Measurements from ENCODE around the gene EFEMP2. TPM values are rescaled to one million over a fixed set of nuclear protein-coding genes. Genes with fewer than 3 reads are reported as not detected.

The EFEMP2 gene
- 48.0 and 74.0 TPM in 2 replicates for total RNA-seq
- 156 and 161 TPM in 2 replicates for polyA plus RNA-seq
- polyA plus RNA-seq (2012): 183 and 220 TPM in 2 replicates
- polyA minus RNA-seq (ENCODE audit: low replicate concordance): 196 and 270 TPM in 2 replicates

DNA sequence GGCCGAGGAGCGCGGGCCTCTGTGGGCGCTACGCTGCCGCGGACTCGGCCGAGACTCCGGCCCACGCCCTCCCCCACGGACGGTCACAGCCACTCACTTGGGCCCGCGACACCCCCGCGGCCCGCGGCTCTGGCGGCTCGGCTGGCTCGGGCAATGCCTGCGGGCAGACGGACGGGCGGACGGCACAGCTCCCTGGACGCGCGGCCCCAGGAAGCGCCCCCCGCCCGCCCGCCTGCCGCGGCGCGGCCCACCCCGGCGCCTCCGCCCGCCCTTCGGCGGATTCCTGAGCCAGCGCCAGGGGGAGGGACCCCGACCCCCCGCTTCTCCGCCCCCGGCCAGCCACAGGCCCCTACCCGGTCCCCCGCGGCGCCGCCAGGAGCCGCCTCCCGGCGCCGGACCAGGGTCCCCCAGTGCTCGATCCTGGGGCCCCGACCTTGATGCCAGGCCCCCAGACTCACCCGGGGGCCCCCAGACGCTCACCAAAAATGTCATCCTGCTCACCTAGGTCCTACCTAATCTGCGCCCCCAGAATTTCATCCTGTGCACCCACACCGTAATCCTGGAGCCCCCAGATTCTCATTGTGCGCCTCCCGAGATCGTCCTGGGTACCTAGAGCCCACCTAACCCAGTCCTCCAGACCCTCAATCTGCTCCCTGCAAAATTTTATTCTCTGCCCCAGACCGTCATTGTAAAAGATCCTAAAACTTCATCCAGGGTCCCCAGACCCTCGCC lies at the start of gene EFEMP2:
TSS of gene EFEMP2 (minus strand) at position 215 of the 732 bp plus-strand sequence. CDS start 446 bp downstream, outside the sequence.
- TF ChIP-seq, protein P1, sequence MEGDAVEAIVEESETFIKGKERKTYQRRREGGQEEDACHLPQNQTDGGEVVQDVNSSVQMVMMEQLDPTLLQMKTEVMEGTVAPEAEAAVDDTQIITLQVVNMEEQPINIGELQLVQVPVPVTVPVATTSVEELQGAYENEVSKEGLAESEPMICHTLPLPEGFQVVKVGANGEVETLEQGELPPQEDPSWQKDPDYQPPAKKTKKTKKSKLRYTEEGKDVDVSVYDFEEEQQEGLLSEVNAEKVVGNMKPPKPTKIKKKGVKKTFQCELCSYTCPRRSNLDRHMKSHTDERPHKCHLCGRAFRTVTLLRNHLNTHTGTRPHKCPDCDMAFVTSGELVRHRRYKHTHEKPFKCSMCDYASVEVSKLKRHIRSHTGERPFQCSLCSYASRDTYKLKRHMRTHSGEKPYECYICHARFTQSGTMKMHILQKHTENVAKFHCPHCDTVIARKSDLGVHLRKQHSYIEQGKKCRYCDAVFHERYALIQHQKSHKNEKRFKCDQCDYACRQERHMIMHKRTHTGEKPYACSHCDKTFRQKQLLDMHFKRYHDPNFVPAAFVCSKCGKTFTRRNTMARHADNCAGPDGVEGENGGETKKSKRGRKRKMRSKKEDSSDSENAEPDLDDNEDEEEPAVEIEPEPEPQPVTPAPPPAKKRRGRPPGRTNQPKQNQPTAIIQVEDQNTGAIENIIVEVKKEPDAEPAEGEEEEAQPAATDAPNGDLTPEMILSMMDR (conservative IDR thresholded peaks at IDR 0.05 in 1 of 2, IDR thresholded peaks at IDR 0.05 in 1 of 2; ENCODE audit: low read depth in 1 of 2, low read length in 2 of 2): no peak
- DNase-seq (ENCODE audit: low read depth in 2 of 2): peak in 1 of 2 donors; percentile 56
- Histone ChIP-seq H3K9me3 (ENCODE audit: control insufficient read depth, insufficient read depth, low read depth, low read length) (no peaks in the 10 kb centered on the region), H3K4me1 (ENCODE audit: control insufficient read depth, extremely low read depth, insufficient read depth, low read length) (peaks cover 23% of the 10 kb centered on the region), H4K20me1 (ENCODE audit: control insufficient read depth, extremely low read depth, insufficient read depth, low read length) (no peaks in the 10 kb centered on the region), H3K36me3 (ENCODE audit: control insufficient read depth, insufficient read depth, low read length) (peaks cover 20% of the 10 kb centered on the region), H2AFZ (ENCODE audit: low read length) (peak within 1 kb of the TSS; percentile 75), H3K27me3 (ENCODE audit: control insufficient read depth, insufficient read depth, low read length) (no peaks in the 10 kb centered on the region), H3K27ac (ENCODE audit: insufficient read depth, low read length) (peak within 1 kb of the TSS; percentile 88), H3K79me2 (ENCODE audit: control insufficient read depth, insufficient read depth, low read length) (peaks cover 30% of the 10 kb centered on the region), H3K9ac (ENCODE audit: insufficient read depth, low read length) (peak within 1 kb of the TSS; percentile 82), H3K4me3 (replicated peaks in 1 of 4; ENCODE audit: control extremely low read depth in 1 of 4, insufficient read depth in 1 of 4, low read depth in 3 of 4, low read length in 4 of 4) (peak within 1 kb of the TSS; percentile 75 to 81 (median 78)), H3K4me2 (ENCODE audit: extremely low read depth, insufficient read depth, low read length) (peak within 1 kb of the TSS; percentile 96)

DNA sequence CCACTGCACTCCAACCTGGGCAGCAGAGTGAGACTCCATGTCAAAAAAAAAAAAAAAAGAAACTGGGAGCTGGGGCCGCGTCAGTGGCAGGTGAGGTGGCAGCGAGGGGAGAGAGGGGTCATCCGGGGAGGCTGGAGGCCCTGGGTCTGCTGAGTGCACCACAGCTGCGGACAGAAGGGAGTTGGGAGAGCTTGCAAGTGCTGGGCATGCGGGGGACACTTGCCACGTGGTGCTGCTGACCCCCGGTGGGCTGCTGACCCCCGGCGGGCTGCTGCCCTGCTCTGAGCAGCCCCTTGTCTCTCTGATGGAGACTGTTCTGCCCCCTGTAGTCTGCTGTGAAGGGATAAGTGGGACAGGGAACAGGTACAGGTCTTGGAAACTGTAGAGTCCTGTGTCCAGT lies 49.3 kb upstream of the EFEMP2 start:
- no peak for TF ChIP-seq EZH2 (IDR thresholded peaks at IDR 0.05; ENCODE audit: low read length, missing control alignments)
- TF ChIP-seq, protein P1 (conservative IDR thresholded peaks at IDR 0.05 in 1 of 2, IDR thresholded peaks at IDR 0.05 in 1 of 2; ENCODE audit: low read depth in 1 of 2, low read length in 2 of 2): no peak
- Histone ChIP-seq H4K20me1 (ENCODE audit: control insufficient read depth, extremely low read depth, insufficient read depth, low read length) (no peaks in the 10 kb centered on the region), H3K9me3 (ENCODE audit: control insufficient read depth, insufficient read depth, low read depth, low read length) (no peaks in the 10 kb centered on the region), H3K9ac (ENCODE audit: insufficient read depth, low read length) (no peak overlapping the region), H2AFZ (ENCODE audit: low read length) (no peak overlapping the region), H3K27me3 (ENCODE audit: control insufficient read depth, insufficient read depth, low read length) (no peaks in the 10 kb centered on the region), H3K4me3 (replicated peaks in 1 of 4; ENCODE audit: control extremely low read depth in 1 of 4, insufficient read depth in 1 of 4, low read depth in 3 of 4, low read length in 4 of 4) (no peak overlapping the region), H3K27ac (ENCODE audit: insufficient read depth, low read length) (no peak overlapping the region), H3K79me2 (ENCODE audit: control insufficient read depth, insufficient read depth, low read length) (peaks cover 49% of the 10 kb centered on the region), H3K4me1 (ENCODE audit: control insufficient read depth, extremely low read depth, insufficient read depth, low read length) (peaks cover 17% of the 10 kb centered on the region), H3K36me3 (ENCODE audit: control insufficient read depth, insufficient read depth, low read length) (peaks cover 19% of the 10 kb centered on the region), H3K4me2 (ENCODE audit: extremely low read depth, insufficient read depth, low read length) (no peak overlapping the region)
- DNase-seq (ENCODE audit: low read depth in 2 of 2): no peak

DNA sequence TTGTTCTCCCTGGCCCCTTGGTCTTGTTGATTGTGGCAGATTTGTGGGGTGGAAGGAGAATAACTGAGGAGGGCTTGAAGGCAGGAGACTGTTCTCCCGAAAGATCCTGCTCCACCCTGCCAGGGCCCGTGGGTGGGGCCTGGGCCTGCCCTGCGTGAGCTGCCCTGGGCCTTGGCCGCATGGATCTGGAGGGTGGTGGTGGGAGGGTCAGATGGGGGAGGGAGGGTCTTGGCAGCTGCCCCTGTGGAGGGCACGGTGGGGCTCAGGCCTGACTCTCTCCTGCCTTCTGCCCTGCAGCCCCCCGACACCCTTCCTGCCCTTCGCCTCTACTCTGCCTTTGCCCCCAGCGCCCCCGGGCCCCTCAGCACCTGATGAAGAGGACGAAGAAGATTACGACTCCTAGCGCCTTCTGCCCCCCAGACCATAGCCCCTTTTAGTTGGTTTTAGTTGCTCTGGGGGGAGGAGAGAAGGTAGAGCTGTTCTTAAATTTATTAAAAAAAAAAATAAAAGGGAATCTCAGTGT lies 48.5 kb upstream of the EFEMP2 start:
- Histone ChIP-seq H3K27ac (ENCODE audit: insufficient read depth, low read length) (no peak overlapping the region), H3K9ac (ENCODE audit: insufficient read depth, low read length) (no peak overlapping the region), H2AFZ (ENCODE audit: low read length) (no peak overlapping the region), H3K79me2 (ENCODE audit: control insufficient read depth, insufficient read depth, low read length) (peaks cover 56% of the 10 kb centered on the region), H3K4me1 (ENCODE audit: control insufficient read depth, extremely low read depth, insufficient read depth, low read length) (peaks cover 25% of the 10 kb centered on the region), H3K27me3 (ENCODE audit: control insufficient read depth, insufficient read depth, low read length) (no peaks in the 10 kb centered on the region), H3K4me3 (replicated peaks in 1 of 4; ENCODE audit: control extremely low read depth in 1 of 4, insufficient read depth in 1 of 4, low read depth in 3 of 4, low read length in 4 of 4) (peak overlapping the region; percentile 68 to 95 (median 76)), H3K36me3 (ENCODE audit: control insufficient read depth, insufficient read depth, low read length) (peaks cover 22% of the 10 kb centered on the region), H3K9me3 (ENCODE audit: control insufficient read depth, insufficient read depth, low read depth, low read length) (no peaks in the 10 kb centered on the region), H3K4me2 (ENCODE audit: extremely low read depth, insufficient read depth, low read length) (peak overlapping the region; percentile 86), H4K20me1 (ENCODE audit: control insufficient read depth, extremely low read depth, insufficient read depth, low read length) (no peaks in the 10 kb centered on the region)
- no peak for DNase-seq (ENCODE audit: low read depth in 2 of 2)
- TF ChIP-seq, protein P1 (conservative IDR thresholded peaks at IDR 0.05 in 1 of 2, IDR thresholded peaks at IDR 0.05 in 1 of 2; ENCODE audit: low read depth in 1 of 2, low read length in 2 of 2): no peak
- no peak for TF ChIP-seq EZH2 (IDR thresholded peaks at IDR 0.05; ENCODE audit: low read length, missing control alignments)
